HepG2 (cell line): ENCODE results near the gene TAOK3. TPM values are rescaled to one million over a fixed set of nuclear protein-coding genes. Genes with fewer than 3 reads are reported as not detected.
A peak's percentile ranks its signal among the peaks of the same experiment; 100 is the strongest.

Source experiments
- EP300 ChIP-seq, 3 experiments: sonication (generic) in 1 of 3; formaldehyde crosslinking in 1 of 3; IDR thresholded peaks; 2 replicates each; pipeline versions ENCODE4 v1.5.1 to v1.6.1; 2011 to 2020; ENCODE audit warnings: low read depth in 2 of 3, low read length in 2 of 3, borderline replicate concordance in 1 of 3, improper control_type of control experiment in 1 of 3, mild to moderate bottlenecking in 1 of 3, missing genetic modification reagents in 1 of 3, moderate library complexity in 1 of 3
- FOXC1 ChIP-seq: sonication (generic); formaldehyde crosslinking; IDR thresholded peaks from 2 replicates; pipeline ENCODE4 v1.8.0; 2022; ENCODE audit warnings: mild to moderate bottlenecking, missing genetic modification reagents, borderline replicate concordance
- HDAC1 ChIP-seq: sonication (generic); formaldehyde crosslinking; IDR thresholded peaks from 2 replicates; pipeline ENCODE4 v1.5.1; 2020; ENCODE audit warnings: mild to moderate bottlenecking, missing genetic modification reagents
- HIC2 ChIP-seq: sonication (generic); formaldehyde crosslinking; IDR thresholded peaks from 2 replicates; pipeline ENCODE4 v1.9.0; 2022; ENCODE audit warnings: low read depth, missing genetic modification reagents
- KLF13 ChIP-seq: sonication (generic); formaldehyde crosslinking; IDR thresholded peaks from 2 replicates; pipeline ENCODE4 v1.4.0; 2020; ENCODE audit warnings: mild to moderate bottlenecking, missing genetic modification reagents
- MAFF ChIP-seq: IDR thresholded peaks from 2 replicates; pipeline ENCODE4 v1.6.1; 2011; ENCODE audit warnings: low read depth, low read length, improper control_type of control experiment
- MIXL1 ChIP-seq: IDR thresholded peaks from 2 replicates; pipeline ENCODE4 v1.6.1; 2016
- NRL ChIP-seq: sonication (generic); formaldehyde crosslinking; IDR thresholded peaks from 2 replicates; pipeline ENCODE4 v1.5.0; 2020; ENCODE audit warnings: missing genetic modification reagents, mild to moderate bottlenecking, moderate library complexity, borderline replicate concordance
- PLRG1 ChIP-seq: fragments of 450-650 bp; conservative IDR thresholded peaks from 2 replicates; pipeline ENCODE4 v1.6.1; 2016
- RXRB ChIP-seq: IDR thresholded peaks from 2 replicates; pipeline ENCODE4 v1.6.1; 2016; ENCODE audit warnings: borderline replicate concordance, missing genetic modification reagents, missing compliant biosample characterization
- SKI ChIP-seq: fragments of 450-650 bp; IDR thresholded peaks from one replicate; pipeline ENCODE4 v1.6.1; 2018; ENCODE audit warnings: mild to moderate bottlenecking; ENCODE audit not compliant: partially characterized antibody
- SNAPC2 ChIP-seq: sonication (generic); formaldehyde crosslinking; IDR thresholded peaks from 2 replicates; pipeline ENCODE4 v1.8.1; 2022; ENCODE audit warnings: mild to moderate bottlenecking, missing genetic modification reagents
- SYNCRIP ChIP-seq: fragments of 200-400 bp; formaldehyde crosslinking; IDR thresholded peaks from 2 replicates; pipeline ENCODE4 v1.6.1; 2018; ENCODE audit warnings: mild to moderate bottlenecking, low read depth, low read length; ENCODE audit not compliant: insufficient read depth
- TAF1 ChIP-seq: sonication (generic); formaldehyde crosslinking; IDR thresholded peaks from 2 replicates; pipeline ENCODE4 v1.4.0; 2020; ENCODE audit warnings: missing genetic modification reagents
- TARDBP ChIP-seq: sonication (generic); formaldehyde crosslinking; IDR thresholded peaks from 2 replicates; pipeline ENCODE4 v1.8.0; 2022; ENCODE audit warnings: mild to moderate bottlenecking, missing genetic modification reagents
- ZFP36L2 ChIP-seq: sonication (generic); formaldehyde crosslinking; IDR thresholded peaks from 2 replicates; pipeline ENCODE4 v1.4.0; 2020; ENCODE audit warnings: missing genetic modification reagents
- ZKSCAN8 ChIP-seq: IDR thresholded peaks from 2 replicates; pipeline ENCODE4 v1.6.1; 2016; ENCODE audit warnings: borderline replicate concordance, missing genetic modification reagents, missing compliant biosample characterization
- ZNF24 ChIP-seq: fragments of 450-650 bp; IDR thresholded peaks from 2 replicates; pipeline ENCODE4 v1.6.1; 2017; ENCODE audit warnings: antibody characterized with exemption, mild to moderate bottlenecking
- ZNF281 ChIP-seq: sonication (generic); formaldehyde crosslinking; IDR thresholded peaks from 2 replicates; pipeline ENCODE4 v1.4.0; 2020; ENCODE audit warnings: missing genetic modification reagents, borderline replicate concordance
- ZNF335 ChIP-seq: sonication (generic); formaldehyde crosslinking; IDR thresholded peaks from 2 replicates; pipeline ENCODE4 v1.4.0; 2020; ENCODE audit warnings: missing genetic modification reagents
- ZNF577 ChIP-seq: sonication (generic); formaldehyde crosslinking; IDR thresholded peaks from 2 replicates; pipeline ENCODE4 v1.4.0; 2020; ENCODE audit warnings: mild to moderate bottlenecking, low read depth, missing genetic modification reagents, borderline replicate concordance
- ZNF629 ChIP-seq: sonication (generic); formaldehyde crosslinking; conservative IDR thresholded peaks from 2 replicates; pipeline ENCODE4 v1.5.0; 2020; ENCODE audit warnings: missing genetic modification reagents
- ZNF652 ChIP-seq: IDR thresholded peaks from 2 replicates; pipeline ENCODE4 v1.6.1; 2016; ENCODE audit warnings: low read depth, borderline replicate concordance
- ZSCAN31 ChIP-seq: sonication (generic); formaldehyde crosslinking; IDR thresholded peaks from 2 replicates; pipeline ENCODE4 v1.5.0; 2020; ENCODE audit warnings: low read depth, mild to moderate bottlenecking, missing genetic modification reagents
- ZUFSP ChIP-seq: sonication (generic); formaldehyde crosslinking; IDR thresholded peaks from 2 replicates; pipeline ENCODE4 v1.9.0; 2021; ENCODE audit warnings: missing genetic modification reagents, mild to moderate bottlenecking, borderline replicate concordance
- polyA plus RNA-seq, 8 experiments: library from polyadenylated mRNA; depleted of rRNA in 3 of 8; stranded (reverse) in 7 of 8; unstranded in 1 of 8; fragments of >200 nt; fragmentation: Illumina TruSeq in 4 of 8; extraction: Trizol in 4 of 8; gene quantifications; 2 replicates each; pipeline versions ENCODE4 v1.2.1 to v1.2.3, GENCODE V29; 2011 to 2016; ENCODE audit warnings: low read depth in 4 of 8, missing spikeins in 1 of 8, mixed read lengths in 1 of 8; ENCODE audit not compliant: insufficient read depth in 1 of 8
- total RNA-seq, 5 experiments: library from RNA; depleted of rRNA; stranded (reverse); fragments of >200 nt; fragmentation: Illumina TruSeq; extraction: Trizol; gene quantifications; 2 replicates each; pipeline ENCODE4 v1.2.3, GENCODE V29; 2016; ENCODE audit warnings: low read depth in 1 of 5

Gene TAOK3
- total and polyA plus RNA-seq, 2 of the 13 experiments (the other 11 are each of a cell fraction or from before 2014, with no cell fraction given): 10.4 to 12.3 TPM

GRCh38 chr12:118126119-118126757, 246.5 kb downstream of the TAOK3 start (continued):
- TF ChIP-seq ZUFSP (CRISPR knock-in tag): no peak
- TF ChIP-seq KLF13 (CRISPR knock-in tag): no peak
- TF ChIP-seq ZNF652 (CRISPR knock-in tag): peak; percentile 9; the same call in 1 of the 2 replicates
- peak; percentile 77 for TF ChIP-seq HIC2
- TF ChIP-seq SNAPC2: no peak
- TF ChIP-seq ZNF335 (CRISPR knock-in tag): no peak
- TF ChIP-seq MIXL1: 0 out of 2 replicates have a peak, but pooled peaks have one; percentile 47
- peak; percentile 42; the same call in 1 of the 2 replicates for TF ChIP-seq TAF1 (CRISPR knock-in tag)
- TF ChIP-seq MAFF: no peak
- no peak for TF ChIP-seq FOXC1 (CRISPR knock-in tag)
- TF ChIP-seq ZSCAN31: no peak
- no peak for TF ChIP-seq ZNF281 (CRISPR knock-in tag)
- no peak for TF ChIP-seq ZNF24
- no peak for TF ChIP-seq ZKSCAN8 (CRISPR knock-in tag)
- TF ChIP-seq RXRB (CRISPR knock-in tag): peak; percentile 89
- no peak for TF ChIP-seq ZFP36L2 (CRISPR knock-in tag)
- TF ChIP-seq ZNF577: no peak
- no peak for TF ChIP-seq PLRG1
- no peak; the same call in 1 of the 2 replicates for TF ChIP-seq NRL (CRISPR knock-in tag)
- TF ChIP-seq SKI: peak; percentile 48
- TF ChIP-seq SYNCRIP: no peak
- TF ChIP-seq ZNF629 (CRISPR knock-in tag): no peak
- peak in 1 of 2 experiments; percentile 85; a peak in 2 of 4 replicates for TF ChIP-seq EP300 (IDR thresholded peaks at IDR 0.05; ENCODE audit: low read depth in 2 of 2, low read length in 2 of 2)
- no peak; the same call in 1 of the 2 replicates for TF ChIP-seq EP300 (CRISPR knock-in tag; IDR thresholded peaks at IDR 0.05; ENCODE audit: borderline replicate concordance)
- TF ChIP-seq TARDBP (CRISPR knock-in tag): peak; percentile 54; the same call in 1 of the 2 replicates
- TF ChIP-seq HDAC1: peak; percentile 77
